ENCODE results near the gene CHKA. TPM values are rescaled to one million over a fixed set of nuclear protein-coding genes. Genes with fewer than 3 reads are reported as not detected.

The CHKA gene
- total and polyA plus RNA-seq, 2 of the 4 experiments (the other 2 are of a cell fraction): 4.5 to 8.4 TPM

GRCh38 chr11:68065841-68066240, 55.3 kb downstream of the CHKA start:
- Histone ChIP-seq H3K79me1 (ENCODE audit: low read depth in 1 of 2, low read length in 2 of 2) (no peaks in the 10 kb centered on the region), H3K18ac (ENCODE audit: low read depth, low read length) (no peak overlapping the region), H3K36me3 (ENCODE audit: control insufficient read depth, insufficient read depth, low read length) (peaks cover 48% of the 10 kb centered on the region), H2BK5ac (ENCODE audit: low read depth, low read length, poor library complexity, severe bottlenecking) (no peak overlapping the region), H4K91ac (ENCODE audit: insufficient read depth, low read depth, low read length) (no peak overlapping the region), H3K9ac (ENCODE audit: low read depth, low read length) (no peak overlapping the region), H3K27ac (ENCODE audit: insufficient read depth, low read length) (no peak overlapping the region), H2BK15ac (ENCODE audit: low read depth, low read length) (no peak overlapping the region), H3K14ac (replicated peaks; ENCODE audit: low read depth, low read length) (no peak overlapping the region), H2BK120ac (ENCODE audit: low read depth, low read length) (no peak overlapping the region), H3K27me3 (ENCODE audit: control insufficient read depth, insufficient read depth, low read length) (no peaks in the 10 kb centered on the region), H3K23ac (ENCODE audit: low read depth, low read length) (no peak overlapping the region), H3K4me2 (ENCODE audit: low read depth, low read length) (no peak overlapping the region), H2AFZ (replicated peaks; ENCODE audit: low read length, poor library complexity) (no peak overlapping the region), H3K9me3 (ENCODE audit: control insufficient read depth, insufficient read depth, low read length) (no peaks in the 10 kb centered on the region), H2AK5ac (ENCODE audit: low read depth, low read length) (no peak overlapping the region), H3K56ac (ENCODE audit: extremely low read depth, insufficient read depth, low read length) (no peak overlapping the region), H2BK20ac (ENCODE audit: low read depth, low read length) (no peak overlapping the region), H3K4ac (ENCODE audit: low read depth, low read length) (no peak overlapping the region), H4K5ac (ENCODE audit: low read depth, low read length) (no peak overlapping the region), H2AK9ac (replicated peaks; ENCODE audit: low read depth, low read length, poor library complexity) (no peak overlapping the region), H4K20me1 (ENCODE audit: insufficient read depth, low read length) (no peaks in the 10 kb centered on the region), H4K8ac (ENCODE audit: low read depth in 2 of 2, low read length in 2 of 2) (no peak overlapping the region), H3K9me1 (ENCODE audit: insufficient read depth, low read length) (peaks cover 4% of the 10 kb centered on the region; the same call in 1 of the 2 replicates), H3K4me1 (ENCODE audit: control insufficient read depth, insufficient read depth, low read length) (no peaks in the 10 kb centered on the region), H3K4me3 (ENCODE audit: insufficient read depth, low read depth, low read length) (no peak overlapping the region)
- intact Hi-C loops (cut with micrococcal nuclease) (no loop called here), in situ Hi-C loops (cut with MboI; ENCODE audit: low sequenced_read_pairs) (loop anchor here (10.0 kb wide), 1 partner anchor 109 kb away; no protein-coding TSS in a partner anchor), dilution Hi-C loops (cut with HindIII; ENCODE audit: low sequenced_read_pairs, unreplicated experiment) (no loop called here)
- POLR2A ChIA-PET (ENCODE audit: unreplicated experiment): interaction anchor here (0.6 kb wide), 1 partner anchor 30 kb away, joined by 5 read pairs; no protein-coding TSS in a partner anchor
- no TSS peak for BruUV-seq (replicated peaks)
- no peak for ATAC-seq (ENCODE audit: low read depth)
- no peak for TF ChIP-seq MXI1 (IDR thresholded peaks at IDR 0.05; ENCODE audit: borderline replicate concordance, low read depth, low read length)
- no peak for TF ChIP-seq CHD1 (IDR thresholded peaks at IDR 0.05; ENCODE audit: low read depth, low read length)
- no peak for TF ChIP-seq USF2 (IDR thresholded peaks at IDR 0.05; ENCODE audit: low read depth, low read length)
- TF ChIP-seq FOS (IDR thresholded peaks at IDR 0.05; ENCODE audit: low read depth, low read length): no peak
- CTCF ChIA-PET: no interaction called here
- no peak for DNase-seq
- WGBS, 2 experiments (ENCODE audit: extremely low coverage in 2 of 2, insufficient read length in 1 of 2): 83% methylated on average over 1 of the region's 5 CpGs; no CpG with 5 or more reads in 1 of the 2 experiments

All from IMR-90 (cell line).